Cardiac septum (tissue), 1 donor: ENCODE data around the gene RESF1. TPM values are rescaled to one million over a fixed set of nuclear protein-coding genes. Genes with fewer than 3 reads are reported as not detected.

ENCODE experiments used
- DNase-seq: peaks from one replicate; pipeline ENCODE4 v3.0.0-alpha.2; 2020; ENCODE audit warnings: low spot score
- intact Hi-C: fragments of 100-400 bp; cut with DNase I; formaldehyde crosslinking; loops from one replicate; pipeline ENCODE4 v1.14.0; 2022
- total RNA-seq: library from RNA; stranded (reverse); fragmentation: NEBNext Ultra II Directional; extraction: Animal tissue kit (Norgen Biotek cat#: 25700); gene quantifications from one replicate; pipeline ENCODE4 v1.2.1, GENCODE V29; 2021
- donor health status: DM: no; HTN: no; CAD: no.

RESF1 gene
- total RNA-seq, 1 donor from 2014 or later: 17.3 TPM

DNA sequence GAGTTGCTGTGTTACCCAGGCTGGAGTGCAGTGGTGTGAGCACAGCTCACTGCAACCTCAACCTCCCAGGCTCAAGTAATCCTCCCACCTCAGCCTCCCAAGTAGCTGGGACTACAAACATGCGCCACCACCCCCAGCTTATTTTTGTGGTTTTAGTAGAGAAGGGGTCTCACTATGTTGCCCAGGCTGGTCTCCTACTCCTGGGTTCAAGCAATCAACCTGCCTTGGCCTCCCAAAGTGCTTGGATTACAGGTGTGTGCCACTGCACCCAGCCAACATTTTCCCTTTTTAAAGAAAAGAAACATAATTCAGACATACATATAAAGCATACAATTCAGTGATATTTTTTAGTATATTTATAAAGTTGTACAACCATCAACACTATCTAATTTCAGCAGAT, 44.4 kb downstream of the RESF1 start:
- intact Hi-C loops: no loop called here
- DNase-seq: no peak

DNA sequence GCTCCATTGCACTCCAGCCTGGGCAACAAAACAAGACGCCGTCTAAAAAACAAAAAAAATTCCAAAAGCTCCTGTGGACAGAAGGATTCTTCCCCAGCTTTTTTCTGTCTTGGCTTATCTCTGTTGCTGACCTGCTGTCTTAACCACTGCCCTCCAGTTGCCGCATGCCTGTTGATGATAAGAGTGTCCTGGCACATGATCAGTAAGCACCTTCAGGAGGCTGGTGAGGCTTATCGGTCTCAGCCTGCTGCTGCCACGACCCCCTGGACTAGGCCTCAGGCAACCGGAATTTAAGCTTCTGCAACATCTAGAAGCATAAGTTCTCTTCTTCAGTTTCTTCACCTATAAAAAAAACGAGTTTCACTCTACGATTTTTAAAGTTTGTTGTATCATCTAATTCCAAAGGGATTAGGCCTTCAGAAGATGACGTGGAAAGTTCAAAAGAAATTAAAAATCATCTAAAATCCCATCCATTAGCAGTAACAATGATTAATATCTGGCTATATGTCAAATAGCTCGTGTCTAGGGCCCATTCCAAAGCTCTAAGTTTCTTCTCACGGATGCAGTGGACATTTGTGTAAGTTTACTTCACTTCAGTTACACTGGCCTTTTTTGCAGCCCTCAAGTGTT, 46.4 kb downstream of the RESF1 start:
- intact Hi-C loops: no loop called here
- DNase-seq: no peak

Other genes with a start within 250 kb of the RESF1 start
- gene AMN1, start 230.4 kb upstream of the RESF1 start, total RNA-seq: 9.2 TPM
- gene BICD1, start 147.4 kb downstream of the RESF1 start, total RNA-seq: 19.8 TPM